ENCODE data around the gene RARS2.

Gene RARS2

GRCh38 chr6:87572883-87573282 is 16.9 kb downstream of the RARS2 start:
- no peak for FAIRE-seq

- FAIRE-seq: no peak
Measured at GRCh38 chr6:87572021-87572420, 17.8 kb downstream of the RARS2 start.

GRCh38 chr6:87561017-87561416 is 28.8 kb downstream of the RARS2 start:
- no peak for FAIRE-seq

- FAIRE-seq: no peak
Measured at GRCh38 chr6:87558446-87558845, 31.3 kb downstream of the RARS2 start.

- FAIRE-seq: no peak
Measured at GRCh38 chr6:87555506-87555905, 34.3 kb downstream of the RARS2 start.

- no peak for FAIRE-seq
Measured at GRCh38 chr6:87553159-87553765, 36.5 kb downstream of the RARS2 start.

GRCh38 chr6:87551799-87552198 is 38.0 kb downstream of the RARS2 start:
- no peak for FAIRE-seq

GRCh38 chr6:87544474-87544735 is 45.4 kb downstream of the RARS2 start:
- no peak for FAIRE-seq

GRCh38 chr6:87543696-87544473 is 45.9 kb downstream of the RARS2 start:
- FAIRE-seq: no peak

GRCh38 chr6:87541744-87542143 is 48.0 kb downstream of the RARS2 start:
- FAIRE-seq: no peak

GRCh38 chr6:87541041-87541440 is 48.7 kb downstream of the RARS2 start:
- no peak for FAIRE-seq

GRCh38 chr6:87540539-87540938 is 49.2 kb downstream of the RARS2 start:
- no peak for FAIRE-seq

- no peak for FAIRE-seq
Measured at GRCh38 chr6:87539554-87539953, 50.2 kb downstream of the RARS2 start.

GRCh38 chr6:87538510-87539260 is 51.1 kb downstream of the RARS2 start:
- FAIRE-seq: no peak

GRCh38 chr6:87534377-87535047 is 55.3 kb downstream of the RARS2 start:
- no peak for FAIRE-seq

- no peak for FAIRE-seq
Measured at GRCh38 chr6:87529221-87529620, 60.6 kb downstream of the RARS2 start.

GRCh38 chr6:87522686-87523085 is 67.1 kb downstream of the RARS2 start:
- no peak for FAIRE-seq

- no peak for FAIRE-seq
Measured at GRCh38 chr6:87518453-87518852, 71.3 kb downstream of the RARS2 start.

GRCh38 chr6:87514831-87515230 is 75.0 kb downstream of the RARS2 start:
- FAIRE-seq: no peak

- FAIRE-seq: no peak
Measured at GRCh38 chr6:87504441-87504840, 85.3 kb downstream of the RARS2 start.

- FAIRE-seq: no peak
Measured at GRCh38 chr6:87501809-87502572, 87.8 kb downstream of the RARS2 start.

- no peak for FAIRE-seq
Measured at GRCh38 chr6:87498048-87498447, 91.7 kb downstream of the RARS2 start.

All from A204.1 (cell line).